Panc1 (cell line): Measurements from ENCODE around the gene NR6A1.

Experiments used
- CTCF ChIP-seq: fragments of 450-650 bp; IDR thresholded peaks from 2 replicates; pipeline ENCODE4 v1.5.1; 2017; ENCODE audit warnings: mild to moderate bottlenecking
- POLR2AphosphoS5 ChIP-seq: IDR thresholded peaks from 2 replicates; pipeline ENCODE4 v1.6.1; 2012; ENCODE audit warnings: mild to moderate bottlenecking, low read depth, low read length, moderate library complexity
- TCF7L2 ChIP-seq: IDR thresholded peaks from 2 replicates; pipeline ENCODE4 v1.6.1; 2011; ENCODE audit warnings: mild to moderate bottlenecking, low read depth, low read length, inconsistent platforms
- TF ChIP-seq, protein P1 (sequence below), 2 experiments: IDR thresholded peaks; 2 replicates each; pipeline ENCODE4 v1.6.1; 2011 to 2012; ENCODE audit warnings: low read depth in 2 of 2, control low read depth in 1 of 2, low read length in 1 of 2, mild to moderate bottlenecking in 1 of 2, moderate library complexity in 1 of 2; ENCODE audit not compliant: insufficient read depth in 1 of 2

DNA sequence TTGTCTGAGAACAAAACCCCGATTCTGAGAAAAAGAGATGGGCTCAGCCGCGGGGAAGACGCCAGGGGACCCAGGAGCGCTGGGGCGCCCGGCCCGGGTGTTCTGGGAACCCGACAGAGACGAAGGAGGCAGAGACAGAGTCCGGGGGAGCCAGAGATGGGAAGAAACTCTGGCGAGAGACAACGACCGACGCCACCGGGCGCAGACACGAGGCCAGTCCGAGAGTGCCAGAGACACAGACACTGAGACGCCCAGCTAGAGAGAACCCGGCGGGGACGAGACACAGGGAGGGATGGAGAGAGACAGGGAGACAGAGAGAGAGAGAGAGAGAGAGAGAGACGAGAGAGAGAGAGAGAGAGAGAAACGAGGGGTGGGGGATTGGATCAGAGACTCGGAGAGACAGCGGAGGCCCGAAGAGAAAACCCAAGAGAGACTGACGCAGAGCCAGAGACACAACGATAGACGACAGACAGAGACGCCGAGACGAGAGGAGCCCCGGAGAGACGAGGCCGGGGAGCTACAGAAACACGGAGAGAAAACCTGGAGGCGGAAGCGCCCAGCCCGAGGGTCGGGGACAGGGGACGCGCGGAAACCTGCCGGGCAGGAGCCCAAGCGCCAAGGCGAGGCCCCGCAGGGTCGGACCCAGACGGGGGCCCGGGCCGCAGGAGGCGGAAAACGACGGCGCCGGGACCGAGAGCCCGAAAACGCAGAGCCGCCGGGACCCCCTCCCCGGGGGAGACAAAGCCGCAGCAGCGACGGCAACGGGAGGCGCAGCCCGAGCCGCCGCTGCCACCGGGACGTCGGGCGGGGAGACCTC, 267.2 kb downstream of the NR6A1 start:
- TF ChIP-seq CTCF (no peak), TCF7L2 (no peak), POLR2AphosphoS5 (no peak)
- TF ChIP-seq, protein P1, sequence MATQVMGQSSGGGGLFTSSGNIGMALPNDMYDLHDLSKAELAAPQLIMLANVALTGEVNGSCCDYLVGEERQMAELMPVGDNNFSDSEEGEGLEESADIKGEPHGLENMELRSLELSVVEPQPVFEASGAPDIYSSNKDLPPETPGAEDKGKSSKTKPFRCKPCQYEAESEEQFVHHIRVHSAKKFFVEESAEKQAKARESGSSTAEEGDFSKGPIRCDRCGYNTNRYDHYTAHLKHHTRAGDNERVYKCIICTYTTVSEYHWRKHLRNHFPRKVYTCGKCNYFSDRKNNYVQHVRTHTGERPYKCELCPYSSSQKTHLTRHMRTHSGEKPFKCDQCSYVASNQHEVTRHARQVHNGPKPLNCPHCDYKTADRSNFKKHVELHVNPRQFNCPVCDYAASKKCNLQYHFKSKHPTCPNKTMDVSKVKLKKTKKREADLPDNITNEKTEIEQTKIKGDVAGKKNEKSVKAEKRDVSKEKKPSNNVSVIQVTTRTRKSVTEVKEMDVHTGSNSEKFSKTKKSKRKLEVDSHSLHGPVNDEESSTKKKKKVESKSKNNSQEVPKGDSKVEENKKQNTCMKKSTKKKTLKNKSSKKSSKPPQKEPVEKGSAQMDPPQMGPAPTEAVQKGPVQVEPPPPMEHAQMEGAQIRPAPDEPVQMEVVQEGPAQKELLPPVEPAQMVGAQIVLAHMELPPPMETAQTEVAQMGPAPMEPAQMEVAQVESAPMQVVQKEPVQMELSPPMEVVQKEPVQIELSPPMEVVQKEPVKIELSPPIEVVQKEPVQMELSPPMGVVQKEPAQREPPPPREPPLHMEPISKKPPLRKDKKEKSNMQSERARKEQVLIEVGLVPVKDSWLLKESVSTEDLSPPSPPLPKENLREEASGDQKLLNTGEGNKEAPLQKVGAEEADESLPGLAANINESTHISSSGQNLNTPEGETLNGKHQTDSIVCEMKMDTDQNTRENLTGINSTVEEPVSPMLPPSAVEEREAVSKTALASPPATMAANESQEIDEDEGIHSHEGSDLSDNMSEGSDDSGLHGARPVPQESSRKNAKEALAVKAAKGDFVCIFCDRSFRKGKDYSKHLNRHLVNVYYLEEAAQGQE (IDR thresholded peaks at IDR 0.05; ENCODE audit: insufficient read depth in 1 of 2, low read depth in 2 of 2, low read length in 1 of 2): no peak
